ENCODE measurements around the gene SPRY1. TPM values are rescaled to one million over a fixed set of nuclear protein-coding genes. Genes with fewer than 3 reads are reported as not detected.

SPRY1 gene
- 10 to 100 TPM; 22.8 to 34.3 TPM for total RNA-seq

GRCh38 chr4:123396307-123397143, at the start of gene SPRY1:
TSS of gene SPRY1 (plus strand) at chr4:123396795. CDS start at chr4:123401592, 4,797 bp downstream.
- H3K27ac Mint-ChIP-seq = peak within 1 kb of the TSS; percentile 9 to 86

GRCh38 chr4:123346951-123347350, 49.6 kb upstream of the SPRY1 start:
- Mint-ChIP-seq H3K36me3 (no peaks in the 10 kb centered on the region), H3K9me3 (no peaks in the 10 kb centered on the region), H3K27ac (no peak overlapping the region)
- DNase-seq (ENCODE audit: low spot score in 2 of 2) (no peak), ATAC-seq (no peak)

More at GRCh38 chr4:123396307-123397143, at the start of gene SPRY1:
- Mint-ChIP-seq H3K9me3 (no peaks in the 10 kb centered on the region), H3K36me3 (peaks cover 15 to 36% of the 10 kb centered on the region in 2 donors)
- peak; percentile 39 to 65 for ATAC-seq
- DNase-seq (ENCODE audit: low spot score in 2 of 2) = peak; percentile 62 to 70

GRCh38 chr4:123348946-123349345, 47.6 kb upstream of the SPRY1 start:
- ATAC-seq (no peak), DNase-seq (ENCODE audit: low spot score in 2 of 2) (no peak)
- no peaks in the 10 kb centered on the region for H3K36me3 Mint-ChIP-seq
- no peak overlapping the region for H3K27ac Mint-ChIP-seq
- no peaks in the 10 kb centered on the region for H3K9me3 Mint-ChIP-seq

- Mint-ChIP-seq H3K9me3 (no peaks in the 10 kb centered on the region), H3K36me3 (no peaks in the 10 kb centered on the region), H3K27ac (no peak overlapping the region)
- DNase-seq (ENCODE audit: low spot score in 2 of 2) (no peak), ATAC-seq (no peak)
These were observed 47.0 kb upstream of the SPRY1 start for GRCh38 chr4:123349421-123350190.

GRCh38 chr4:123350191-123350544, 46.4 kb upstream of the SPRY1 start:
- Mint-ChIP-seq H3K9me3 (no peaks in the 10 kb centered on the region), H3K27ac (no peak overlapping the region), H3K36me3 (no peaks in the 10 kb centered on the region)
- DNase-seq (ENCODE audit: low spot score in 2 of 2) = no peak
- ATAC-seq = no peak

GRCh38 chr4:123350726-123351125, 45.9 kb upstream of the SPRY1 start:
- Mint-ChIP-seq H3K27ac (no peak overlapping the region), H3K9me3 (no peaks in the 10 kb centered on the region), H3K36me3 (no peaks in the 10 kb centered on the region)
- ATAC-seq (no peak), DNase-seq (ENCODE audit: low spot score in 2 of 2) (no peak)

- DNase-seq (ENCODE audit: low spot score in 2 of 2) (no peak), ATAC-seq (no peak)
- no peak overlapping the region for H3K27ac Mint-ChIP-seq
- H3K9me3 Mint-ChIP-seq = no peaks in the 10 kb centered on the region
- no peaks in the 10 kb centered on the region for H3K36me3 Mint-ChIP-seq
These were observed 44.9 kb upstream of the SPRY1 start for GRCh38 chr4:123351713-123352112.

GRCh38 chr4:123352240-123352945, 44.2 kb upstream of the SPRY1 start:
- Mint-ChIP-seq H3K36me3 (no peaks in the 10 kb centered on the region), H3K27ac (no peak overlapping the region), H3K9me3 (no peaks in the 10 kb centered on the region)
- ATAC-seq (no peak), DNase-seq (ENCODE audit: low spot score in 2 of 2) (no peak)

GRCh38 chr4:123352966-123353365, 43.6 kb upstream of the SPRY1 start:
- H3K36me3 Mint-ChIP-seq = no peaks in the 10 kb centered on the region
- no peak for DNase-seq (ENCODE audit: low spot score in 2 of 2)
- ATAC-seq = no peak
- no peaks in the 10 kb centered on the region for H3K9me3 Mint-ChIP-seq
- no peak overlapping the region for H3K27ac Mint-ChIP-seq

GRCh38 chr4:123353656-123354055, 42.9 kb upstream of the SPRY1 start:
- H3K27ac Mint-ChIP-seq = no peak overlapping the region
- no peaks in the 10 kb centered on the region for H3K36me3 Mint-ChIP-seq
- no peak for ATAC-seq
- H3K9me3 Mint-ChIP-seq = no peaks in the 10 kb centered on the region
- no peak for DNase-seq (ENCODE audit: low spot score in 2 of 2)

- ATAC-seq (no peak), DNase-seq (ENCODE audit: low spot score in 2 of 2) (no peak)
- no peak overlapping the region for H3K27ac Mint-ChIP-seq
- H3K36me3 Mint-ChIP-seq = no peaks in the 10 kb centered on the region
- no peaks in the 10 kb centered on the region for H3K9me3 Mint-ChIP-seq
These were observed 41.9 kb upstream of the SPRY1 start for GRCh38 chr4:123354701-123355100.

- no peak for DNase-seq (ENCODE audit: low spot score in 2 of 2)
- no peak for ATAC-seq
- H3K9me3 Mint-ChIP-seq = no peaks in the 10 kb centered on the region
- no peaks in the 10 kb centered on the region for H3K36me3 Mint-ChIP-seq
- H3K27ac Mint-ChIP-seq = no peak overlapping the region
These were observed 39.7 kb upstream of the SPRY1 start for GRCh38 chr4:123356921-123357320.

- no peaks in the 10 kb centered on the region for H3K36me3 Mint-ChIP-seq
- no peak for DNase-seq (ENCODE audit: low spot score in 2 of 2)
- H3K9me3 Mint-ChIP-seq = no peaks in the 10 kb centered on the region
- no peak for ATAC-seq
- no peak overlapping the region for H3K27ac Mint-ChIP-seq
These were observed 36.9 kb upstream of the SPRY1 start for GRCh38 chr4:123359449-123360315.

- Mint-ChIP-seq H3K36me3 (no peaks in the 10 kb centered on the region), H3K9me3 (no peaks in the 10 kb centered on the region), H3K27ac (no peak overlapping the region)
- DNase-seq (ENCODE audit: low spot score in 2 of 2) (no peak), ATAC-seq (no peak)
These were observed 35.3 kb upstream of the SPRY1 start for GRCh38 chr4:123361195-123361861.

- Mint-ChIP-seq H3K9me3 (no peaks in the 10 kb centered on the region), H3K36me3 (no peaks in the 10 kb centered on the region), H3K27ac (no peak overlapping the region)
- DNase-seq (ENCODE audit: low spot score in 2 of 2) = no peak
- no peak for ATAC-seq
These were observed 34.5 kb upstream of the SPRY1 start for GRCh38 chr4:123362103-123362502.

- H3K9me3 Mint-ChIP-seq = no peaks in the 10 kb centered on the region
- no peaks in the 10 kb centered on the region for H3K36me3 Mint-ChIP-seq
- no peak for DNase-seq (ENCODE audit: low spot score in 2 of 2)
- ATAC-seq = no peak
- H3K27ac Mint-ChIP-seq = no peak overlapping the region
These were observed 32.9 kb upstream of the SPRY1 start for GRCh38 chr4:123363729-123364128.
